Measurements from ENCODE around the gene FAF1. TPM values are rescaled to one million over a fixed set of nuclear protein-coding genes. Genes with fewer than 3 reads are reported as not detected.

Gene FAF1
- polyA plus RNA-seq, 2 donors = 18.4 to 32.1 TPM

DNA sequence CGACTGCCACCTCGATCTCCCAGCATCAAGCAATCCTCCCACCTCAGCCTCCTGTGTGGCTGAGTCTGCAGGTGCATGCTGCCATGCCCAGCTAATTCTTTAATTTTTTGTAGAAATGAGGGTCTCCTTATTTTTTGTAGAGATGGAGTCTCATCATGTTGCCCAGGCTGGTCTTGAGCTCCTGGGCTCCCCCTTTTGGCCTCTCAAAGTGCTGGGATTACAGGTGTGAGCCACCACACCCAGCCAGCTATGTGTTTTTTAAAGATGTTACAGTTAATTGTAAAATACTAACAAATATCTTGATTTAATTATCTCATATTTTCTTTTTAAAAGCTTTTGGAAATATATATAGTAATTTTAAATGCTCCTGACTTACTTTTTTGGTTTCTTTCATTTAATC is 355.5 kb downstream of the FAF1 start:
- 97 to 100% methylated on average over 2 of the region's 2 CpGs for WGBS, 2 donors
- Histone ChIP-seq H3K4me1 (ENCODE audit: control insufficient read depth in 2 of 2, insufficient read depth in 2 of 2, low read length in 1 of 2) (no peaks in the 10 kb centered on the region), H3K27me3 (ENCODE audit: control insufficient read depth in 1 of 2, insufficient read depth in 2 of 2, low read length in 2 of 2) (no peaks in the 10 kb centered on the region), H3K27ac (ENCODE audit: low read depth in 2 of 2, low read length in 1 of 2) (no peak overlapping the region), H3K4me3 (ENCODE audit: low read depth in 1 of 2, low read length in 2 of 2) (no peak overlapping the region), H3K36me3 (ENCODE audit: control insufficient read depth in 2 of 2, insufficient read depth in 2 of 2, low read length in 1 of 2) (no peaks in the 10 kb centered on the region), H3K9me3 (ENCODE audit: control insufficient read depth in 2 of 2, insufficient read depth in 1 of 2, low read depth in 1 of 2, low read length in 1 of 2) (no peaks in the 10 kb centered on the region)

DNA sequence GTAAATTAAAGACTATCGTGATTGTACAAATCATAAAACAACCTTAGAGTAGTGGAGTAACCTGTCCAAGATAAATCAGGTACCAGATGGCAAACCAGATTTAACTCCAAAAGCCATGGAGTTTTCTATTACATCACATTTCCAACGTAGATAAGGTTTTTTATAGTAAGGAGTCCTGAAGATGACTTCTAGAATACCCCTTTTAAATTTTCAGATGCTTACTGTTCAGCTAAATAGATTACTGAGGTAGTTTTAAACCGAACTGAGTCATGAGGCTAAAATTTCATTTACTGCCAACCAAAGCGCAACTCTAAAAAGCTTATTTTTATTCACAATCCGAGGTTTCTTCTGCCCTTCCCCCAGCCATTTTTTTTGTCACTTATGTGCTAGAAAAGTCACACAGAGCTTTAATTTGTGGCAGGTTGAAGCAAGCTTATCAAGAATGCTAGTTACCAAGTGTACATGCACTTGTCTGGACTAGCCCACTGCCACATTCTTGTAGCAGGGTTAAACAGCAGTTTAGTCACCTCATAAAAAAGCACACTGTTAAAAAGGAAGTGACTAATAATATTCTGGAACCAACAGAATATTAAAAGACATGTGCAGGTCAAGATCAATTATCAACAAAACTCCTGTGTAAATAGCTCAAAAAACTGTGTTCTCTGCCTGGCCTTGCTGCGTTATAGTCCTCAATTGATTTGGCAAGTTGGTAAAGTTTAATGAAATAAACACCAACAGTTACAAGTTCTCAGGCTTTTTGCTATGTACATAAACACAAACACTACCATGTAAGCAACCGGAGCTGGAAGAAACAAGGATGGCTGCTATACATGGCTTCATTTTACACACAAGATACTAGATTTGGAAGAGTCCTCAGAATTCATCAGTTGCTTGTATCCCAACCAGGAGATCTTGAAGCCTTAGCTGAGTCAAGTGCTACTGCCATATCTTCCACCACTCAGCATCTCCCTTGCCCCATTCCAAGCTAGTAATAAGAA is 356.5 kb downstream of the FAF1 start:
- Histone ChIP-seq H3K4me3 (ENCODE audit: low read depth in 1 of 2, low read length in 2 of 2) (no peak overlapping the region), H3K4me1 (ENCODE audit: control insufficient read depth in 2 of 2, insufficient read depth in 2 of 2, low read length in 1 of 2) (no peaks in the 10 kb centered on the region), H3K27ac (ENCODE audit: low read depth in 2 of 2, low read length in 1 of 2) (peak overlapping the region; percentile 61 to 64), H3K27me3 (ENCODE audit: control insufficient read depth in 1 of 2, insufficient read depth in 2 of 2, low read length in 2 of 2) (no peaks in the 10 kb centered on the region), H3K36me3 (ENCODE audit: control insufficient read depth in 2 of 2, insufficient read depth in 2 of 2, low read length in 1 of 2) (no peaks in the 10 kb centered on the region), H3K9me3 (ENCODE audit: control insufficient read depth in 2 of 2, insufficient read depth in 1 of 2, low read depth in 1 of 2, low read length in 1 of 2) (no peaks in the 10 kb centered on the region)
- 53 to 67% methylated on average over 7 of the region's 7 CpGs for WGBS, 2 donors

DNA sequence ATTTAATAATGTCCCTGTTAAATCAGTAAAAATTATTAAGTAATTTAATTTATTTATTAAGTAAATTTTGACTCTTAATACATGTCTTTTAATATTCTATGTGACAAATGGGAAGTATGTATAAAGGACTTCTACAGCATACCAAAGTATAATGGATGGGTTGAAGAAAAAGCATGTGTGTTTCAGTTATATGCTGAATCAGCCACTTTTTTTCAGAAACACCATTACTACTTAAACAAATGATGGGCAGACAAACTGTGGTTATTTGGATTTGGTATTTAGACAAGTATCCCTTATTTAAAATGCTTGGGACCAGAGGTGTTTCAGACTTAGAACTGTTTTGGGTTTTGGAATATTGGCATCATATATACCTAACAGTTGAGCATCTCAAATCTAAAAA is 360.5 kb downstream of the FAF1 start:
- no peaks in the 10 kb centered on the region for H3K27me3 ChIP-seq (ENCODE audit: control insufficient read depth in 1 of 2, insufficient read depth in 2 of 2, low read length in 2 of 2)
- no peak overlapping the region for H3K27ac ChIP-seq (ENCODE audit: low read depth in 2 of 2, low read length in 1 of 2)
- no peaks in the 10 kb centered on the region for H3K9me3 ChIP-seq (ENCODE audit: control insufficient read depth in 2 of 2, insufficient read depth in 1 of 2, low read depth in 1 of 2, low read length in 1 of 2)
- no peaks in the 10 kb centered on the region for H3K36me3 ChIP-seq (ENCODE audit: control insufficient read depth in 2 of 2, insufficient read depth in 2 of 2, low read length in 1 of 2)
- H3K4me3 ChIP-seq (ENCODE audit: low read depth in 1 of 2, low read length in 2 of 2) = no peak overlapping the region
- H3K4me1 ChIP-seq (ENCODE audit: control insufficient read depth in 2 of 2, insufficient read depth in 2 of 2, low read length in 1 of 2) = no peaks in the 10 kb centered on the region

DNA sequence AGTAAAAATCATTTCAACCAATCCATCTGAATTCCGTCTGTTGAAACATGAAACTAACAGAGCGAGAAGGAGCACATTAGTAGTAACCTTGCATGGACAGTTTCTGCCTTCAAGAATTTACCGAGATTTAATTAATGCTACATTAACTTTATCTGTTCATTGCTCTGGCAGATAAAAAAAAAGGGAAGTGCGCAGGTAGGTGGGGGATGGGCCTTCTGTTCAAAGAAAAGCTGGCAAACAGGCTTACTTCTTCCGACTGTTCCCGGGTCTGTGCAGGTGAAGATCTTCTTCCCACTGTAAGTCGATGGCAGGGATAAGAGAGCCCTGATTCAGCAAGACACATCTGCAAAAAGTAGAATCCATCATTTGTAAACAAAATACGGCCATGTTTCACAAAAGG is 364.2 kb downstream of the FAF1 start:
- WGBS, 2 donors = 94% methylated on average over 8 of the region's 8 CpGs
- no peak overlapping the region for H3K4me3 ChIP-seq (ENCODE audit: low read depth in 1 of 2, low read length in 2 of 2)
- no peaks in the 10 kb centered on the region for H3K27me3 ChIP-seq (ENCODE audit: control insufficient read depth in 1 of 2, insufficient read depth in 2 of 2, low read length in 2 of 2)
- H3K27ac ChIP-seq (ENCODE audit: low read depth in 2 of 2, low read length in 1 of 2) = no peak overlapping the region
- no peaks in the 10 kb centered on the region for H3K36me3 ChIP-seq (ENCODE audit: control insufficient read depth in 2 of 2, insufficient read depth in 2 of 2, low read length in 1 of 2)
- no peaks in the 10 kb centered on the region for H3K9me3 ChIP-seq (ENCODE audit: control insufficient read depth in 2 of 2, insufficient read depth in 1 of 2, low read depth in 1 of 2, low read length in 1 of 2)
- H3K4me1 ChIP-seq (ENCODE audit: control insufficient read depth in 2 of 2, insufficient read depth in 2 of 2, low read length in 1 of 2) = no peaks in the 10 kb centered on the region

DNA sequence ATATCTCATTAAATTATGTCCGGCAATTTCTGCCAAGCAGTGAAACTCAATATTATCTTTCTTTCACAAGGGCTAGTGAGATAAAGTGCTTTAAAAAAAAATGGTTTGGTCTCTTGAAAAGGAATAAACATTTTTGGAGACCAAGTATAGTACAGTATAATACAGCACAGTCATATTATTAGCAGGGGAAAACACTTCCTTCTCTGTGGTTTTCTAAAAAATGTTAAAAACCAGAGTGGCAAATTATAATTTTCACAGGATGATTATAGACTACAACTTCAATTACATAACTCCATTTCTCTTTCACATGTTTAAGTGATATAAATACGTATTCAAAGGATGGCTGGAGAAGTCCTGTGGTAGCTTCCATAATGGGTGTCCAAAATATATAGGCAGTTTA is 366.6 kb downstream of the FAF1 start:
- H3K4me1 ChIP-seq (ENCODE audit: control insufficient read depth in 2 of 2, insufficient read depth in 2 of 2, low read length in 1 of 2) = no peaks in the 10 kb centered on the region
- H3K36me3 ChIP-seq (ENCODE audit: control insufficient read depth in 2 of 2, insufficient read depth in 2 of 2, low read length in 1 of 2) = peaks cover 0 to 6% of the 10 kb centered on the region in 2 donors
- no peaks in the 10 kb centered on the region for H3K27me3 ChIP-seq (ENCODE audit: control insufficient read depth in 1 of 2, insufficient read depth in 2 of 2, low read length in 2 of 2)
- WGBS, 2 donors = 91 to 92% methylated on average over 2 of the region's 2 CpGs
- H3K9me3 ChIP-seq (ENCODE audit: control insufficient read depth in 2 of 2, insufficient read depth in 1 of 2, low read depth in 1 of 2, low read length in 1 of 2) = no peaks in the 10 kb centered on the region
- H3K4me3 ChIP-seq (ENCODE audit: low read depth in 1 of 2, low read length in 2 of 2) = no peak overlapping the region
- H3K27ac ChIP-seq (ENCODE audit: low read depth in 2 of 2, low read length in 1 of 2) = no peak overlapping the region

DNA sequence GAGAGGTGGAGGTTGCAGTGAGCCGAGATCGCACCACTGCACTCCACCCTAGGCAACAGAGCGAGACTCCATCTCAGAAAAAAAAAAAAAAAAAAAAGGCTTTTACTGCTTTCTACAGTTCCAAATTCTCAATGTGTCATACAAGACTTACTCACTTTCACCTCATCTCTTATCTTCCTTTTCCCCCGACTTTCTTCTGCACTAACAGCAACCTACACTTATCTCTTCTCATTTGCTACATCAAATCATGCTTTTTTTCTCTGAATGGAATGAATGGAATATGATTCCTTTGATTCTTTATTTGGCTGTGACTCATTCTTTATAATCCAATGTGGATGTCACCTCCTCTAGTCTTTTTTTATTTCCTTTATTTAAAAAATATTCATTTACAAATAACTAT is 368.5 kb downstream of the FAF1 start:
- H3K4me1 ChIP-seq (ENCODE audit: control insufficient read depth in 2 of 2, insufficient read depth in 2 of 2, low read length in 1 of 2) = no peaks in the 10 kb centered on the region
- peaks cover 0 to 7% of the 10 kb centered on the region in 2 donors for H3K36me3 ChIP-seq (ENCODE audit: control insufficient read depth in 2 of 2, insufficient read depth in 2 of 2, low read length in 1 of 2)
- no peaks in the 10 kb centered on the region for H3K27me3 ChIP-seq (ENCODE audit: control insufficient read depth in 1 of 2, insufficient read depth in 2 of 2, low read length in 2 of 2)
- H3K27ac ChIP-seq (ENCODE audit: low read depth in 2 of 2, low read length in 1 of 2) = no peak overlapping the region
- 94 to 96% methylated on average over 4 of the region's 4 CpGs for WGBS, 2 donors
- no peaks in the 10 kb centered on the region for H3K9me3 ChIP-seq (ENCODE audit: control insufficient read depth in 2 of 2, insufficient read depth in 1 of 2, low read depth in 1 of 2, low read length in 1 of 2)
- H3K4me3 ChIP-seq (ENCODE audit: low read depth in 1 of 2, low read length in 2 of 2) = no peak overlapping the region

DNA sequence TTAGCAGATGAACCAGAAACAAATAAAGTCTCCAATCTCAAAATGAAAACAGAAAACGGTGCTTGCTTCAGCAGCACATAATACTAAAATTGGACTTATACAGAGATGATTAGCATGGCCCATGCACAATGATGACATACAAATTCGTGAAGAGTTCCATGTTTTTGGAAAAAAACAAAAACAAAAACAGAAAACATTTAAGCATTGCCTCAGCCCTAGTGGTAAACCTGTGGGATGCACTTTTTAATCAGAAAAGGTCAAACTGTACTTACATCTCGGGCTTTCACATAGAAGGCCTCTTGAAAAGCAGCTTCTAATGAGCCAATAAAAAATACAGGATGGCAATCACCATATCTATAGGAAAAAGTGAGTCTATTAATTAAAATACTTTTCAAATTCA is 377.7 kb downstream of the FAF1 start:
- WGBS, 2 donors = 94 to 96% methylated on average over 3 of the region's 3 CpGs
- Histone ChIP-seq H3K4me1 (ENCODE audit: control insufficient read depth in 2 of 2, insufficient read depth in 2 of 2, low read length in 1 of 2) (no peaks in the 10 kb centered on the region), H3K4me3 (ENCODE audit: low read depth in 1 of 2, low read length in 2 of 2) (no peak overlapping the region), H3K27me3 (ENCODE audit: control insufficient read depth in 1 of 2, insufficient read depth in 2 of 2, low read length in 2 of 2) (no peaks in the 10 kb centered on the region), H3K36me3 (ENCODE audit: control insufficient read depth in 2 of 2, insufficient read depth in 2 of 2, low read length in 1 of 2) (no peaks in the 10 kb centered on the region), H3K9me3 (ENCODE audit: control insufficient read depth in 2 of 2, insufficient read depth in 1 of 2, low read depth in 1 of 2, low read length in 1 of 2) (no peaks in the 10 kb centered on the region), H3K27ac (ENCODE audit: low read depth in 2 of 2, low read length in 1 of 2) (no peak overlapping the region)

DNA sequence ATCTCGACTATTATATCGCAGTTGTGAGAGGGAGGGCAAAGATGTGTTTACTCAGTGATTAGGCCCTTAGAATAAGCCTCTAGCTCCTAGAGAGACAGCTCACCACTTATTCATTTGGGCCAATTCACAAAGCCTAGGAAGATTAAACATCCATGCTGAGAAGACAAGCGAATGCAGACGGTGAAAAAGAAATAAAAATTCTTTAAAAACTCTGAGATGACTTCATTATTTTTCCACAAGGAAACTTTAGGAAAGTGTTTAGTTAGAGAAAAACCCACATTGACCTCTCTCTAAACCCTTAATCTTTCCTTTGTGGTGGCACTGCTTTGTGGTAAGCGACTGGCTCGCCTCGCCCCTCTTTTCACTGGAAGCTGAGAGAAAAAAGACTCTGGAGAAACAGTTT is 390.0 kb downstream of the FAF1 start:
- Histone ChIP-seq H3K27me3 (ENCODE audit: control insufficient read depth in 1 of 2, insufficient read depth in 2 of 2, low read length in 2 of 2) (no peaks in the 10 kb centered on the region), H3K4me1 (ENCODE audit: control insufficient read depth in 2 of 2, insufficient read depth in 2 of 2, low read length in 1 of 2) (no peaks in the 10 kb centered on the region), H3K9me3 (ENCODE audit: control insufficient read depth in 2 of 2, insufficient read depth in 1 of 2, low read depth in 1 of 2, low read length in 1 of 2) (no peaks in the 10 kb centered on the region), H3K4me3 (ENCODE audit: low read depth in 1 of 2, low read length in 2 of 2) (no peak overlapping the region), H3K27ac (ENCODE audit: low read depth in 2 of 2, low read length in 1 of 2) (no peak overlapping the region), H3K36me3 (ENCODE audit: control insufficient read depth in 2 of 2, insufficient read depth in 2 of 2, low read length in 1 of 2) (peaks cover 0 to 5% of the 10 kb centered on the region in 2 donors)
- 74 to 76% methylated on average over 7 of the region's 7 CpGs for WGBS, 2 donors

DNA sequence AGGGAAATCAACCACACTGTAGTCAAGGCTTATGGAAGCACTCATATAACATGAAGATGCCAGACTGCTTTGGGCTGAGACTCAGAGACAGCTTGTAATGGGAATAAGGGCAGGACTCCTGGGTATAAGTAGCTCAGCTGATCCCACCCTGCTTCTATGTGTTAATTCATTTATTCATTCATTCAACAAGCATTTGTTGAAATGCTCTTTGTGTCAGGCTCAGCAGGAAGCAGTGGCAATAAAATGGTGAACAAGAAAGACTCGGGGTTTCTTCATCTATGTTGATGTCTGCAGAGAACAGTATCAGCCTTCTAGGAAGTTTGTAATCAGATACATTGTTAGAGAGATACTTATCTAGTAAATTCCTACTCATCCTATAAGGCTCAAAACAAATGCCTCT is 391.3 kb downstream of the FAF1 start:
- no peak overlapping the region for H3K4me3 ChIP-seq (ENCODE audit: low read depth in 1 of 2, low read length in 2 of 2)
- H3K27ac ChIP-seq (ENCODE audit: low read depth in 2 of 2, low read length in 1 of 2) = no peak overlapping the region
- H3K9me3 ChIP-seq (ENCODE audit: control insufficient read depth in 2 of 2, insufficient read depth in 1 of 2, low read depth in 1 of 2, low read length in 1 of 2) = no peaks in the 10 kb centered on the region
- WGBS, 2 donors = 88 to 94% methylated on average over 1 of the region's 1 CpG
- no peaks in the 10 kb centered on the region for H3K4me1 ChIP-seq (ENCODE audit: control insufficient read depth in 2 of 2, insufficient read depth in 2 of 2, low read length in 1 of 2)
- H3K36me3 ChIP-seq (ENCODE audit: control insufficient read depth in 2 of 2, insufficient read depth in 2 of 2, low read length in 1 of 2) = peaks cover 0 to 5% of the 10 kb centered on the region in 2 donors
- H3K27me3 ChIP-seq (ENCODE audit: control insufficient read depth in 1 of 2, insufficient read depth in 2 of 2, low read length in 2 of 2) = no peaks in the 10 kb centered on the region

DNA sequence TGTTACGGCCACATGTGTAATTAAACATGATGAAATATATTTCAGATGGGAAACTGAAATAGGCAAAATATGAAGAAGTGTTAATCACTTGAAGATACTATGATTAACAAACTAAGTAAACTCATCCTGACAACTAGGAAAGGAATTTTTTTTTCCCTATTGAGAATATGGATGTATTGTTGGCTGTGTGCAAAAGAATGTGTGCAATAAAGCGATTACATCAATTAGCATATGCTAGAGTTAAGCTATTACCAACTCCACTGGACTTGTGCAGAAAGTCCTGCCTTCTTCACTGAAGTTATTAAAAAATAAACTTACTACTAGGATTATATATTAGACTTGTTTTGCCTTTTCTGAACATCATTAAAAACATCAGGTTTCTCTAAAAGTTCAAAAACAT is 393.7 kb downstream of the FAF1 start:
- H3K4me1 ChIP-seq (ENCODE audit: control insufficient read depth in 2 of 2, insufficient read depth in 2 of 2, low read length in 1 of 2) = no peaks in the 10 kb centered on the region
- WGBS, 2 donors = 91 to 92% methylated on average over 2 of the region's 2 CpGs
- H3K27ac ChIP-seq (ENCODE audit: low read depth in 2 of 2, low read length in 1 of 2) = no peak overlapping the region
- H3K36me3 ChIP-seq (ENCODE audit: control insufficient read depth in 2 of 2, insufficient read depth in 2 of 2, low read length in 1 of 2) = peaks cover 3 to 5% of the 10 kb centered on the region in 2 donors
- H3K27me3 ChIP-seq (ENCODE audit: control insufficient read depth in 1 of 2, insufficient read depth in 2 of 2, low read length in 2 of 2) = no peaks in the 10 kb centered on the region
- no peaks in the 10 kb centered on the region for H3K9me3 ChIP-seq (ENCODE audit: control insufficient read depth in 2 of 2, insufficient read depth in 1 of 2, low read depth in 1 of 2, low read length in 1 of 2)
- H3K4me3 ChIP-seq (ENCODE audit: low read depth in 1 of 2, low read length in 2 of 2) = no peak overlapping the region
